CD14-positive monocyte (primary cell): Measurements from ENCODE around the gene FBN2. TPM values are rescaled to one million over a fixed set of nuclear protein-coding genes. Genes with fewer than 3 reads are reported as not detected.

ENCODE experiments used
- DNase-seq, 3 donors: peaks; one replicate each; pipeline ENCODE4 v3.0.0-alpha.2; 2011 to 2022
- H2AFZ ChIP-seq: 2 replicates; pipeline ENCODE4 v1.6.0; 2012; ENCODE audit warnings: mild to moderate bottlenecking, low read depth, low read length, inconsistent platforms; ENCODE audit not compliant: insufficient read depth, poor library complexity, severe bottlenecking
- H3K27ac ChIP-seq, 2 donors: 1 replicate in 1 of 2; 2 replicates in 1 of 2; pipeline ENCODE4 v1.5.1; 2012 to 2013; ENCODE audit warnings: low read length in 2 of 2, control low read depth in 1 of 2, inconsistent platforms in 1 of 2, low read depth in 1 of 2, mild to moderate bottlenecking in 1 of 2
- H3K27me3 ChIP-seq, 2 donors: one replicate each; pipeline versions ENCODE4 v1.6.0 to v1.6.1; 2011 to 2013; ENCODE audit warnings: low read length in 2 of 2; ENCODE audit not compliant: control insufficient read depth in 2 of 2, insufficient read depth in 2 of 2
- H3K36me3 ChIP-seq, 2 donors: replicated peaks in 1 of 2; 1 replicate in 1 of 2; 2 replicates in 1 of 2; pipeline versions ENCODE4 v1.5.1 to v1.6.1; 2012 to 2013; ENCODE audit warnings: low read length in 2 of 2, control low read depth in 1 of 2, inconsistent platforms in 1 of 2, mild to moderate bottlenecking in 1 of 2; ENCODE audit not compliant: insufficient read depth in 2 of 2, control insufficient read depth in 1 of 2
- H3K4me1 ChIP-seq, 2 donors: 1 replicate in 1 of 2; 2 replicates in 1 of 2; pipeline versions ENCODE4 v1.5.1 to v1.6.1; 2012 to 2013; ENCODE audit warnings: low read length in 2 of 2, control low read depth in 1 of 2, inconsistent platforms in 1 of 2, mild to moderate bottlenecking in 1 of 2, moderate library complexity in 1 of 2; ENCODE audit not compliant: insufficient read depth in 2 of 2, control insufficient read depth in 1 of 2
- H3K4me2 ChIP-seq: replicated peaks from 2 replicates; pipeline ENCODE3; 2012; ENCODE audit warnings: low read length, moderate library complexity, mild to moderate bottlenecking; ENCODE audit not compliant: poor library complexity, severe bottlenecking; ENCODE audit errors: extremely low read depth
- H3K4me3 ChIP-seq, 3 experiments: fragments of 200-600 bp in 1 of 3; sonication (generic) in 1 of 3; replicated peaks in 1 of 3; 1 replicate in 2 of 3; 2 replicates in 1 of 3; pipeline ENCODE4 v1.5.1; 2011 to 2013; ENCODE audit warnings: low read length in 3 of 3, mild to moderate bottlenecking in 3 of 3, control low read depth in 2 of 3, low read depth in 2 of 3, inconsistent platforms in 1 of 3, moderate library complexity in 1 of 3
- H3K79me2 ChIP-seq: 2 replicates; pipeline ENCODE4 v1.6.0; 2012; ENCODE audit warnings: mild to moderate bottlenecking, control low read depth, inconsistent platforms, low read length, moderate library complexity; ENCODE audit not compliant: insufficient read depth
- H3K9ac ChIP-seq: 2 replicates; pipeline ENCODE4 v1.6.0; 2017; ENCODE audit warnings: low read length, mild to moderate bottlenecking; ENCODE audit not compliant: insufficient read depth, poor library complexity, severe bottlenecking
- H3K9me3 ChIP-seq, 2 donors: replicated peaks in 1 of 2; 1 replicate in 1 of 2; 2 replicates in 1 of 2; pipeline versions ENCODE4 v1.5.1 to v1.6.1; 2012 to 2013; ENCODE audit warnings: low read length in 2 of 2, control low read depth in 1 of 2; ENCODE audit not compliant: control insufficient read depth in 1 of 2, insufficient read depth in 1 of 2
- H4K20me1 ChIP-seq: 2 replicates; pipeline ENCODE4 v1.6.0; 2012; ENCODE audit warnings: mild to moderate bottlenecking, low read length, control low read depth, moderate library complexity; ENCODE audit not compliant: insufficient read depth
- H3K27ac Mint-ChIP-seq, 7 donors: one replicate each; pipeline ENCODE4 v1.8.0; 2020; ENCODE audit warnings: mild to moderate bottlenecking in 7 of 7, mixed read lengths in 7 of 7, moderate library complexity in 6 of 7, inconsistent platforms in 2 of 7
- H3K27me3 Mint-ChIP-seq, 3 donors: one replicate each; pipeline ENCODE4 v1.8.0; 2021 to 2022; ENCODE audit warnings: low read depth in 3 of 3, mild to moderate bottlenecking in 3 of 3, mixed read lengths in 3 of 3, moderate library complexity in 3 of 3, inconsistent platforms in 1 of 3
- H3K36me3 Mint-ChIP-seq, 2 donors: one replicate each; pipeline ENCODE4 v1.8.0; 2020; ENCODE audit warnings: mixed read lengths in 2 of 2, inconsistent platforms in 1 of 2, mild to moderate bottlenecking in 1 of 2
- H3K4me1 Mint-ChIP-seq: one replicate; pipeline ENCODE4 v1.8.0; 2020; ENCODE audit warnings: mild to moderate bottlenecking, mixed read lengths
- H3K4me3 Mint-ChIP-seq, 2 donors: one replicate each; pipeline ENCODE4 v1.8.0; 2020; ENCODE audit warnings: mild to moderate bottlenecking in 2 of 2, mixed read lengths in 2 of 2, moderate library complexity in 1 of 2
- H3K9me3 Mint-ChIP-seq, 7 donors: one replicate each; pipeline ENCODE4 v1.8.0; 2020 to 2022; ENCODE audit warnings: mixed read lengths in 7 of 7, mild to moderate bottlenecking in 6 of 7, moderate library complexity in 6 of 7, inconsistent platforms in 2 of 7
- CTCF ChIP-seq: fragments of 200-600 bp; IDR thresholded peaks from one replicate; pipeline ENCODE4 v1.8.0; 2022; ENCODE audit warnings: antibody characterized with exemption, mild to moderate bottlenecking
- WGBS: methylation state at CpG from one replicate; pipeline ENCODE4 v1.1.5; 2013; ENCODE audit warnings: missing lambda C conversion rate; ENCODE audit not compliant: insufficient coverage; 5-methylcytosine and 5-hydroxymethylcytosine counted together
- intact Hi-C, 2 donors: fragments of 100-400 bp; cut with micrococcal nuclease; formaldehyde crosslinking; loops; one replicate each; pipeline versions ENCODE4 v1.15.0 to v1.15.1; 2023
- polyA plus RNA-seq, 3 donors: library from polyadenylated mRNA; depleted of rRNA in 1 of 3; unstranded in 2 of 3; stranded (reverse) in 1 of 3; fragments of 300-500 nt in 2 of 3; fragments of >200 nt in 1 of 3; fragmentation: Illumina TruSeq in 2 of 3; gene quantifications; 1 replicate in 2 of 3; 2 replicates in 1 of 3; pipeline ENCODE4 v1.2.3, GENCODE V29; 2012 to 2021

Gene FBN2
- polyA plus RNA-seq, 3 donors = 0.85 to 19.3 (median 4.2) TPM

GRCh38 chr5:128259607-128260021 lies 278.4 kb downstream of the FBN2 start:
- peaks cover 0 to 2% of the 10 kb centered on the region in 2 donors for H3K9me3 ChIP-seq
- H3K4me1 Mint-ChIP-seq = no peaks in the 10 kb centered on the region
- no peaks in the 10 kb centered on the region for H3K27me3 Mint-ChIP-seq
- no peak overlapping the region for H3K4me2 ChIP-seq
- H3K9me3 Mint-ChIP-seq = peaks cover 0 to 4% (median 0%) of the 10 kb centered on the region in 7 donors
- no peak overlapping the region for H3K9ac ChIP-seq
- H4K20me1 ChIP-seq = no peaks in the 10 kb centered on the region
- H3K27me3 ChIP-seq = no peaks in the 10 kb centered on the region
- no peak for TF ChIP-seq CTCF
- H3K4me1 ChIP-seq = no peaks in the 10 kb centered on the region
- H3K4me3 Mint-ChIP-seq = no peak overlapping the region
- intact Hi-C loops = no loop called here
- peaks cover 42 to 80% of the 10 kb centered on the region in 2 donors for H3K36me3 ChIP-seq
- H3K27ac Mint-ChIP-seq = peak overlapping the region in 1 of 7 donors; percentile 38
- H3K79me2 ChIP-seq = no peaks in the 10 kb centered on the region
- H3K4me3 ChIP-seq = no peak overlapping the region
- no peak overlapping the region for H2AFZ ChIP-seq
- peaks cover 62 to 63% of the 10 kb centered on the region in 2 donors for H3K36me3 Mint-ChIP-seq
- DNase-seq = no peak
- H3K27ac ChIP-seq = no peak overlapping the region
- 97% methylated on average over 9 of the region's 11 CpGs for WGBS

- intact Hi-C loops = no loop called here
- H3K9me3 ChIP-seq = peaks cover 0 to 5% of the 10 kb centered on the region in 2 donors
- H3K4me1 ChIP-seq = no peaks in the 10 kb centered on the region
- H3K4me1 Mint-ChIP-seq = no peaks in the 10 kb centered on the region
- H3K4me3 Mint-ChIP-seq = no peak overlapping the region
- H2AFZ ChIP-seq = no peak overlapping the region
- no peak for DNase-seq
- no peaks in the 10 kb centered on the region for H3K79me2 ChIP-seq
- H3K36me3 Mint-ChIP-seq = peaks cover 52 to 55% of the 10 kb centered on the region in 2 donors
- H3K9ac ChIP-seq = no peak overlapping the region
- H3K4me2 ChIP-seq = no peak overlapping the region
- peaks cover 39 to 68% of the 10 kb centered on the region in 2 donors for H3K36me3 ChIP-seq
- H3K27ac ChIP-seq = no peak overlapping the region
- no peak overlapping the region for H3K27ac Mint-ChIP-seq
- no peaks in the 10 kb centered on the region for H3K27me3 ChIP-seq
- peaks cover 0 to 8% (median 2%) of the 10 kb centered on the region in 7 donors for H3K9me3 Mint-ChIP-seq
- 96% methylated on average over 4 of the region's 6 CpGs for WGBS
- no peak overlapping the region for H3K4me3 ChIP-seq
- no peaks in the 10 kb centered on the region for H4K20me1 ChIP-seq
- no peak for TF ChIP-seq CTCF
- no peaks in the 10 kb centered on the region for H3K27me3 Mint-ChIP-seq
These were observed 279.7 kb downstream of the FBN2 start for GRCh38 chr5:128258372-128258771.
